GM12892 (cell line): Measurements from ENCODE around the gene PCF11.

Experiments used
- POLR2A ChIP-seq: IDR thresholded peaks from 2 replicates; pipeline ENCODE4 v1.6.1; 2011; ENCODE audit warnings: low read depth, low read length, control low read depth
- POLR2AphosphoS5 ChIP-seq: IDR thresholded peaks from 2 replicates; pipeline ENCODE4 v1.6.1; 2011; ENCODE audit warnings: low read depth, low read length, control low read depth

- no peak for TF ChIP-seq POLR2A
- TF ChIP-seq POLR2AphosphoS5, result no peak
Observed at GRCh38 chr11:83195649-83196048, 38.7 kb downstream of the PCF11 start.
